K562 (cell line): ENCODE data around the gene DGAT2. TPM values are rescaled to one million over a fixed set of nuclear protein-coding genes. Genes with fewer than 3 reads are reported as not detected.

Source experiments
- ATAC-seq: fragments of 200-7000 bp; cut with Tn5 transposase; 3 replicates; pipeline ENCODE4 v1.9.1; 2020; ENCODE audit warnings: moderate library complexity
- BruUV-seq: library from RNA; stranded (reverse); fragments of 400-500 nt; replicated peaks from 2 replicates; lab custom pipeline; 2021; lab: Mats Ljungman, UMichigan
- CTCF ChIA-PET: fragments of 300-600 bp; formaldehyde crosslinking; extraction: SDS; loops from one replicate; lab custom pipeline; 2021; ENCODE audit warnings: low intra/inter-chr PET ratio; lab: Yijun Ruan, JAX
- POLR2A ChIA-PET: fragments of 300-600, 350-650 bp; sonication (Branson Sonifier 250); formaldehyde crosslinking; extraction: SDS; loops from one replicate; lab custom pipeline; 2021; ENCODE audit warnings: antibody characterized with exemption, inconsistent platforms; lab: Yijun Ruan, JAX
- DNase-seq, 4 experiments: peaks; one replicate each; pipeline versions ENCODE4 v3.0.0 to v3.0.0-alpha.2; 2011 to 2018; ENCODE audit warnings: low spot score in 3 of 4, mixed read lengths in 3 of 4; ENCODE audit errors: extremely low read depth in 1 of 4
- FAIRE-seq: peaks from 2 replicates; lab custom pipeline; 2011; peaks lifted over from hg19 to GRCh38; lab: Jason Lieb, UNC
- H2AFZ ChIP-seq: 2 replicates; pipeline ENCODE4 v1.6.0; 2011; ENCODE audit warnings: low read depth, low read length, control low read depth, inconsistent platforms
- H3K27ac ChIP-seq: fragments of 200-600 bp; 3 replicates; pipeline ENCODE4 v1.8.0; 2011; ENCODE audit warnings: low read depth, mild to moderate bottlenecking, control low read depth, inconsistent platforms, low read length, moderate library complexity, mixed read lengths; ENCODE audit errors: extremely low read depth
- H3K27me3 ChIP-seq, 2 experiments: fragments of 300-600 bp in 1 of 2; 2 replicates in 1 of 2; 3 replicates in 1 of 2; pipeline versions ENCODE4 v1.6.0 to v1.8.0; 2011; ENCODE audit warnings: inconsistent platforms in 2 of 2, low read length in 2 of 2, mild to moderate bottlenecking in 1 of 2, mixed read lengths in 1 of 2, moderate library complexity in 1 of 2; ENCODE audit not compliant: control insufficient read depth in 2 of 2, insufficient read depth in 2 of 2
- H3K36me3 ChIP-seq: fragments of 300-600 bp; 3 replicates; pipeline ENCODE4 v1.8.0; 2011; ENCODE audit warnings: mild to moderate bottlenecking, low read length, inconsistent platforms; ENCODE audit not compliant: control insufficient read depth, insufficient read depth
- H3K4me1 ChIP-seq, 2 experiments: fragments of 200-600 bp in 1 of 2; replicated peaks in 1 of 2; 2 replicates in 1 of 2; 3 replicates in 1 of 2; pipeline versions ENCODE4 v1.5.1 to v1.8.0; 2011; ENCODE audit warnings: inconsistent platforms in 2 of 2, low read length in 2 of 2, mild to moderate bottlenecking in 1 of 2, mixed read lengths in 1 of 2, moderate library complexity in 1 of 2; ENCODE audit not compliant: control insufficient read depth in 2 of 2, insufficient read depth in 2 of 2
- H3K4me2 ChIP-seq: 2 replicates; pipeline ENCODE4 v1.6.1; 2011; ENCODE audit warnings: low read length, control low read depth, inconsistent platforms, mixed read lengths; ENCODE audit not compliant: insufficient read depth
- H3K4me3 ChIP-seq: fragments of 200-600 bp; sonication (generic), shearing (Covaris generic); 2 replicates; pipeline ENCODE4 v1.5.1; 2016; ENCODE audit warnings: control low read depth, inconsistent platforms
- H3K79me2 ChIP-seq: fragments of 200-600 bp; 3 replicates; pipeline ENCODE4 v1.8.0; 2011; ENCODE audit warnings: low read length, inconsistent platforms; ENCODE audit not compliant: control insufficient read depth, insufficient read depth
- H3K9ac ChIP-seq, 2 experiments: 2 replicates each; pipeline versions ENCODE4 v1.6.0 to v1.6.1; 2011; ENCODE audit warnings: low read depth in 2 of 2, low read length in 2 of 2, control low read depth in 1 of 2, inconsistent platforms in 1 of 2, mild to moderate bottlenecking in 1 of 2, mixed read lengths in 1 of 2; ENCODE audit not compliant: insufficient read depth in 1 of 2
- H3K9me1 ChIP-seq: one replicate; pipeline ENCODE4 v1.6.0; 2011; ENCODE audit warnings: inconsistent platforms, mild to moderate bottlenecking, low read length, moderate library complexity; ENCODE audit not compliant: control insufficient read depth, insufficient read depth
- H3K9me3 ChIP-seq: replicated peaks from 2 replicates; pipeline ENCODE4 v1.5.1; 2011; ENCODE audit warnings: low read depth, low read length, inconsistent platforms; ENCODE audit not compliant: control insufficient read depth, insufficient read depth
- H4K20me1 ChIP-seq: replicated peaks from 2 replicates; pipeline ENCODE4 v1.6.1; 2011; ENCODE audit warnings: low read length, inconsistent platforms, mixed read lengths; ENCODE audit not compliant: control insufficient read depth, insufficient read depth
- MAFF ChIP-seq: IDR thresholded peaks from 2 replicates; pipeline ENCODE4 v1.6.1; 2012; ENCODE audit warnings: low read length, improper control_type of control experiment
- MAFG ChIP-seq: fragments of 450-650 bp; conservative IDR thresholded peaks from 2 replicates; pipeline ENCODE4 v1.6.1; 2016; ENCODE audit warnings: missing genetic modification characterization, missing compliant biosample characterization
- SRSF3 ChIP-seq: fragments of 200-400 bp; formaldehyde crosslinking; IDR thresholded peaks from 2 replicates; pipeline ENCODE4 v1.6.1; 2016; ENCODE audit warnings: mild to moderate bottlenecking, low read length, moderate library complexity; ENCODE audit not compliant: insufficient read depth
- ZNF133 ChIP-seq: fragments of 250-450 bp; sonication (Bioruptor Pico); IDR thresholded peaks from 2 replicates; pipeline ENCODE4 v1.4.0; 2020; ENCODE audit warnings: mild to moderate bottlenecking
- ZNF707 ChIP-seq: fragments of 250-450 bp; sonication (Bioruptor Pico); conservative IDR thresholded peaks from 2 replicates; pipeline ENCODE4 v1.8.0; 2022; ENCODE audit warnings: inconsistent platforms, mild to moderate bottlenecking, moderate library complexity
- ZNF79 ChIP-seq: fragments of 250-450 bp; sonication (Bioruptor Pico); IDR thresholded peaks from 2 replicates; pipeline ENCODE4 v1.4.0; 2020; ENCODE audit warnings: low read depth, mild to moderate bottlenecking, moderate library complexity
- WGBS: fragments of 100-300 bp; shearing (Covaris generic); methylation state at CpG from one replicate; pipeline ENCODE4 v1.1.6; 2016; ENCODE audit warnings: low coverage, mixed read lengths; ENCODE audit not compliant: insufficient coverage; ENCODE audit errors: missing lambda C conversion rate; 5-methylcytosine and 5-hydroxymethylcytosine counted together
- in situ Hi-C: fragments of 300-500 bp; cut with MboI; formaldehyde crosslinking; loops from 4 replicates; pipeline ENCODE4 v1.15.0; 2018; ENCODE audit warnings: inconsistent platforms, mixed read lengths
- intact Hi-C: fragments of 100-400 bp; cut with micrococcal nuclease; formaldehyde crosslinking; loops from 2 replicates; pipeline ENCODE4 v1.14.2; 2022
- polyA plus RNA-seq, 8 experiments: library from polyadenylated mRNA; depleted of rRNA in 4 of 8; stranded (reverse) in 5 of 8; unstranded in 3 of 8; fragments of >200 nt; fragmentation: Nextera tagmentation in 2 of 8; fragmentation: Illumina TruSeq in 1 of 8; extraction: Ambion mirVana in 2 of 8; extraction: Trizol in 1 of 8; gene quantifications; 2 replicates each; pipeline versions ENCODE4 v1.2.1 to v1.2.3, GENCODE V29; 2011 to 2014; ENCODE audit warnings: inconsistent platforms in 1 of 8, missing spikeins in 1 of 8
- total RNA-seq, 7 experiments: library from RNA; depleted of rRNA in 6 of 7; stranded (reverse); fragments of >200 nt in 6 of 7; fragmentation: Illumina TruSeq in 2 of 7; extraction: Trizol in 2 of 7; gene quantifications; 2 replicates each; pipeline versions ENCODE4 v1.2.1 to v1.2.3, GENCODE V29; 2011 to 2021; ENCODE audit warnings: low replicate concordance in 1 of 7
- TF ChIP-seq, protein P1 (sequence below): sonication (generic); formaldehyde crosslinking; IDR thresholded peaks from 2 replicates; pipeline ENCODE4 v1.8.0; 2022; ENCODE audit warnings: mild to moderate bottlenecking, missing genetic modification reagents
- TF ChIP-seq, protein P2 (sequence below), 2 experiments: fragments of 450-650 bp in 1 of 2; sonication (generic) in 1 of 2; formaldehyde crosslinking; conservative IDR thresholded peaks; 2 replicates each; pipeline versions ENCODE4 v1.4.0 to v1.8.1; 2020 to 2022; ENCODE audit warnings: mild to moderate bottlenecking in 1 of 2, missing genetic modification reagents in 1 of 2

Gene DGAT2
- total and polyA plus RNA-seq, 9 of the 15 experiments (the other 6 are each of a cell fraction or from before 2014, with no cell fraction given): 0.68 to 2.8 (median 1.8) TPM

DNA sequence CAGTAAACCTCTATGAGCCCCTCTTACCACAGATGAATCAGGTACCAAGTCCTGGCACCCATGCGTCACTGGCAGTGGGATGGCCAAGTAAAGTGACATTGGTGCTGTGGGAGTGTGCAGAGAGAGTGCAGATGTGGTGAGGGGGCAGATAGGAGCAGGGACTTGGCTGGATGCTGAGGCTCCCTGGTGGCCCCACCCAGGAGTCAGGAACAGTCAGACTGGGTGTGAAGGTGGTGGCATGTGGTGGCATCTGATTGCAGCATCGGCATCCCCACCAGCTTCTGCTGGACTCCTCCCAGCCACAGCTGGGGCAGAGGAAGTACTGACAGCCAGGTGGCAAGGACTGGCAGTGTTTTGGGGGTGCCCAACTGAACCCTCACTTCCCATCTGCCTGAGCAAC, 11.4 kb downstream of the DGAT2 start:
- CTCF ChIA-PET: no interaction called here
- POLR2A ChIA-PET: interaction anchor here (0.7 to 1.2 kb wide), 2 partner anchors 8 to 61 kb away, joined by 3 read pairs; no protein-coding TSS in a partner anchor

More for the DNA sequence above, 11.4 kb downstream of the DGAT2 start:
- FAIRE-seq (no peak), ATAC-seq (no peak), DNase-seq (no peak)
- no peaks in the 10 kb centered on the region for H3K36me3 ChIP-seq
- H3K27ac ChIP-seq: no peak overlapping the region
- WGBS: 21% methylated on average over 2 of the region's 2 CpGs
- H3K9ac ChIP-seq: peak overlapping the region in 1 of 2 experiments; percentile 31; a peak in 1 of 4 replicates
- H3K4me3 ChIP-seq: no peak overlapping the region
- peaks cover 6% of the 10 kb centered on the region in 2 experiments; a peak in 3 of 5 replicates for H3K4me1 ChIP-seq
- no peaks in the 10 kb centered on the region for H3K9me3 ChIP-seq
- H3K79me2 ChIP-seq: no peaks in the 10 kb centered on the region
- intact Hi-C loops: no loop called here
- BruUV-seq: no TSS peak
- H3K27me3 ChIP-seq: no peaks in the 10 kb centered on the region
- no peak overlapping the region for H2AFZ ChIP-seq
- in situ Hi-C loops: loop anchor here (10.0 kb wide), 1 partner anchor 335 kb away; no protein-coding TSS in a partner anchor
- H3K9me1 ChIP-seq: no peaks in the 10 kb centered on the region
- no peak overlapping the region for H3K4me2 ChIP-seq
- H4K20me1 ChIP-seq: no peaks in the 10 kb centered on the region
- TF ChIP-seq SRSF3 (no peak), ZNF79 (CRISPR knock-in tag) (no peak), MAFG (tag) (no peak), ZNF133 (CRISPR knock-in tag) (no peak), MAFF (no peak), ZNF707 (CRISPR knock-in tag) (no peak)
- TF ChIP-seq, protein P1, sequence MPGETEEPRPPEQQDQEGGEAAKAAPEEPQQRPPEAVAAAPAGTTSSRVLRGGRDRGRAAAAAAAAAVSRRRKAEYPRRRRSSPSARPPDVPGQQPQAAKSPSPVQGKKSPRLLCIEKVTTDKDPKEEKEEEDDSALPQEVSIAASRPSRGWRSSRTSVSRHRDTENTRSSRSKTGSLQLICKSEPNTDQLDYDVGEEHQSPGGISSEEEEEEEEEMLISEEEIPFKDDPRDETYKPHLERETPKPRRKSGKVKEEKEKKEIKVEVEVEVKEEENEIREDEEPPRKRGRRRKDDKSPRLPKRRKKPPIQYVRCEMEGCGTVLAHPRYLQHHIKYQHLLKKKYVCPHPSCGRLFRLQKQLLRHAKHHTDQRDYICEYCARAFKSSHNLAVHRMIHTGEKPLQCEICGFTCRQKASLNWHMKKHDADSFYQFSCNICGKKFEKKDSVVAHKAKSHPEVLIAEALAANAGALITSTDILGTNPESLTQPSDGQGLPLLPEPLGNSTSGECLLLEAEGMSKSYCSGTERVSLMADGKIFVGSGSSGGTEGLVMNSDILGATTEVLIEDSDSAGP (CRISPR knock-in tag): no peak
- TF ChIP-seq, protein P2, sequence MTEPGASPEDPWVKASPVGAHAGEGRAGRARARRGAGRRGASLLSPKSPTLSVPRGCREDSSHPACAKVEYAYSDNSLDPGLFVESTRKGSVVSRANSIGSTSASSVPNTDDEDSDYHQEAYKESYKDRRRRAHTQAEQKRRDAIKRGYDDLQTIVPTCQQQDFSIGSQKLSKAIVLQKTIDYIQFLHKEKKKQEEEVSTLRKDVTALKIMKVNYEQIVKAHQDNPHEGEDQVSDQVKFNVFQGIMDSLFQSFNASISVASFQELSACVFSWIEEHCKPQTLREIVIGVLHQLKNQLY (CRISPR knock-in tag; conservative IDR thresholded peaks at IDR 0.05): no peak
- TF ChIP-seq, all 486 proteins: peak for 0
